H1 (cell line): ENCODE measurements around the gene TMEM54. TPM values are rescaled to one million over a fixed set of nuclear protein-coding genes. Genes with fewer than 3 reads are reported as not detected.

Experiments used
- CHD2 ChIP-seq: IDR thresholded peaks from 2 replicates; pipeline ENCODE4 v1.6.1; 2012; ENCODE audit warnings: low read length, improper control_type of control experiment
- GABPA ChIP-seq: IDR thresholded peaks from 2 replicates; pipeline ENCODE4 v1.6.1; 2011; ENCODE audit warnings: mild to moderate bottlenecking, low read length, moderate library complexity, borderline replicate concordance; ENCODE audit not compliant: insufficient read depth
- NANOG ChIP-seq: IDR thresholded peaks from 2 replicates; pipeline ENCODE4 v1.6.1; 2011; ENCODE audit warnings: low read length, low read depth, mild to moderate bottlenecking, inconsistent platforms; ENCODE audit not compliant: insufficient read depth, poor library complexity, severe bottlenecking
- NRF1 ChIP-seq: IDR thresholded peaks from 2 replicates; pipeline ENCODE4 v1.6.1; 2011; ENCODE audit warnings: mild to moderate bottlenecking, low read depth, low read length, improper control_type of control experiment
- POLR2AphosphoS5 ChIP-seq: IDR thresholded peaks from 2 replicates; pipeline ENCODE4 v1.6.1; 2011; ENCODE audit warnings: low read depth, low read length
- SAP30 ChIP-seq: fragments of 300-600 bp; sonication (generic); IDR thresholded peaks from 2 replicates; pipeline ENCODE4 v1.7.1; 2012; ENCODE audit warnings: low read length, moderate library complexity, mild to moderate bottlenecking, inconsistent platforms; ENCODE audit not compliant: insufficient read depth, insufficient replicate concordance
- TAF1 ChIP-seq: IDR thresholded peaks from 2 replicates; pipeline ENCODE4 v1.6.1; 2011; ENCODE audit warnings: mild to moderate bottlenecking, low read depth, low read length
- TAF7 ChIP-seq: optimal IDR thresholded peaks from 2 replicates; pipeline ENCODE3; 2011; ENCODE audit warnings: low read depth, mild to moderate bottlenecking, inconsistent platforms, low read length, moderate library complexity, borderline replicate concordance
- polyA plus RNA-seq, 7 experiments: library from polyadenylated mRNA; depleted of rRNA in 3 of 7; stranded (reverse) in 5 of 7; unstranded in 2 of 7; fragments of >200 nt in 5 of 7; fragments of 200-250 nt in 2 of 7; gene quantifications; 1 replicate in 5 of 7; 2 replicates in 1 of 7; 4 replicates in 1 of 7; pipeline versions ENCODE4 v1.2.1 to v1.2.3, GENCODE V29; 2011 to 2013; ENCODE audit warnings: missing spikeins in 2 of 7, mixed read lengths in 2 of 7
- total RNA-seq: library from RNA; stranded (reverse); fragmentation: NEBNext Ultra II Directional; extraction: Animal tissue kit (Norgen Biotek cat#: 25700); gene quantifications from 2 replicates; pipeline ENCODE4 v1.2.1, GENCODE V29; 2021
- TF ChIP-seq, protein P1 (sequence below): fragments of 300-600 bp; sonication (generic); IDR thresholded peaks from 2 replicates; pipeline ENCODE4 v1.7.1; 2012; ENCODE audit warnings: low read length, moderate library complexity, mild to moderate bottlenecking, inconsistent platforms; ENCODE audit not compliant: insufficient replicate concordance

Gene TMEM54
- total and polyA plus RNA-seq, 2 of the 8 experiments (the other 6 are each of a cell fraction or from before 2014, with no cell fraction given): 9.5 to 58.7 TPM

DNA sequence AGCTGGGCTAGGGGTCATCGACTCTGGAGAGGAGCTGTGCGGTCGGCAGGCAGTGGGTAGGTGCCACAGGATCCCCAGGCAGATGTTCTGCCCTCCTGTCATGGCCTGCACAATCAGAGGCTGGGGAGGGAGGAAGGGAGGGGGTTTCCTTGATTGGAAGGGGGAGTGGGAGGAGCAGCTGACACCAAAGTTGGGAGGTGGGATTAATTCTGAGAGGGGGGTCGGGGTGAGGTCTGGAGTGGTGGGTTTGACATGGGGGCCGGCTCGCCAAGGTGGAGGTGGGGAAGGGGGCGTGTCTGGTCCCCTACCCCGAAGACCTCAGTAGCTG, 15.5 kb downstream of the TMEM54 start (continued):
- TF ChIP-seq, protein P1, sequence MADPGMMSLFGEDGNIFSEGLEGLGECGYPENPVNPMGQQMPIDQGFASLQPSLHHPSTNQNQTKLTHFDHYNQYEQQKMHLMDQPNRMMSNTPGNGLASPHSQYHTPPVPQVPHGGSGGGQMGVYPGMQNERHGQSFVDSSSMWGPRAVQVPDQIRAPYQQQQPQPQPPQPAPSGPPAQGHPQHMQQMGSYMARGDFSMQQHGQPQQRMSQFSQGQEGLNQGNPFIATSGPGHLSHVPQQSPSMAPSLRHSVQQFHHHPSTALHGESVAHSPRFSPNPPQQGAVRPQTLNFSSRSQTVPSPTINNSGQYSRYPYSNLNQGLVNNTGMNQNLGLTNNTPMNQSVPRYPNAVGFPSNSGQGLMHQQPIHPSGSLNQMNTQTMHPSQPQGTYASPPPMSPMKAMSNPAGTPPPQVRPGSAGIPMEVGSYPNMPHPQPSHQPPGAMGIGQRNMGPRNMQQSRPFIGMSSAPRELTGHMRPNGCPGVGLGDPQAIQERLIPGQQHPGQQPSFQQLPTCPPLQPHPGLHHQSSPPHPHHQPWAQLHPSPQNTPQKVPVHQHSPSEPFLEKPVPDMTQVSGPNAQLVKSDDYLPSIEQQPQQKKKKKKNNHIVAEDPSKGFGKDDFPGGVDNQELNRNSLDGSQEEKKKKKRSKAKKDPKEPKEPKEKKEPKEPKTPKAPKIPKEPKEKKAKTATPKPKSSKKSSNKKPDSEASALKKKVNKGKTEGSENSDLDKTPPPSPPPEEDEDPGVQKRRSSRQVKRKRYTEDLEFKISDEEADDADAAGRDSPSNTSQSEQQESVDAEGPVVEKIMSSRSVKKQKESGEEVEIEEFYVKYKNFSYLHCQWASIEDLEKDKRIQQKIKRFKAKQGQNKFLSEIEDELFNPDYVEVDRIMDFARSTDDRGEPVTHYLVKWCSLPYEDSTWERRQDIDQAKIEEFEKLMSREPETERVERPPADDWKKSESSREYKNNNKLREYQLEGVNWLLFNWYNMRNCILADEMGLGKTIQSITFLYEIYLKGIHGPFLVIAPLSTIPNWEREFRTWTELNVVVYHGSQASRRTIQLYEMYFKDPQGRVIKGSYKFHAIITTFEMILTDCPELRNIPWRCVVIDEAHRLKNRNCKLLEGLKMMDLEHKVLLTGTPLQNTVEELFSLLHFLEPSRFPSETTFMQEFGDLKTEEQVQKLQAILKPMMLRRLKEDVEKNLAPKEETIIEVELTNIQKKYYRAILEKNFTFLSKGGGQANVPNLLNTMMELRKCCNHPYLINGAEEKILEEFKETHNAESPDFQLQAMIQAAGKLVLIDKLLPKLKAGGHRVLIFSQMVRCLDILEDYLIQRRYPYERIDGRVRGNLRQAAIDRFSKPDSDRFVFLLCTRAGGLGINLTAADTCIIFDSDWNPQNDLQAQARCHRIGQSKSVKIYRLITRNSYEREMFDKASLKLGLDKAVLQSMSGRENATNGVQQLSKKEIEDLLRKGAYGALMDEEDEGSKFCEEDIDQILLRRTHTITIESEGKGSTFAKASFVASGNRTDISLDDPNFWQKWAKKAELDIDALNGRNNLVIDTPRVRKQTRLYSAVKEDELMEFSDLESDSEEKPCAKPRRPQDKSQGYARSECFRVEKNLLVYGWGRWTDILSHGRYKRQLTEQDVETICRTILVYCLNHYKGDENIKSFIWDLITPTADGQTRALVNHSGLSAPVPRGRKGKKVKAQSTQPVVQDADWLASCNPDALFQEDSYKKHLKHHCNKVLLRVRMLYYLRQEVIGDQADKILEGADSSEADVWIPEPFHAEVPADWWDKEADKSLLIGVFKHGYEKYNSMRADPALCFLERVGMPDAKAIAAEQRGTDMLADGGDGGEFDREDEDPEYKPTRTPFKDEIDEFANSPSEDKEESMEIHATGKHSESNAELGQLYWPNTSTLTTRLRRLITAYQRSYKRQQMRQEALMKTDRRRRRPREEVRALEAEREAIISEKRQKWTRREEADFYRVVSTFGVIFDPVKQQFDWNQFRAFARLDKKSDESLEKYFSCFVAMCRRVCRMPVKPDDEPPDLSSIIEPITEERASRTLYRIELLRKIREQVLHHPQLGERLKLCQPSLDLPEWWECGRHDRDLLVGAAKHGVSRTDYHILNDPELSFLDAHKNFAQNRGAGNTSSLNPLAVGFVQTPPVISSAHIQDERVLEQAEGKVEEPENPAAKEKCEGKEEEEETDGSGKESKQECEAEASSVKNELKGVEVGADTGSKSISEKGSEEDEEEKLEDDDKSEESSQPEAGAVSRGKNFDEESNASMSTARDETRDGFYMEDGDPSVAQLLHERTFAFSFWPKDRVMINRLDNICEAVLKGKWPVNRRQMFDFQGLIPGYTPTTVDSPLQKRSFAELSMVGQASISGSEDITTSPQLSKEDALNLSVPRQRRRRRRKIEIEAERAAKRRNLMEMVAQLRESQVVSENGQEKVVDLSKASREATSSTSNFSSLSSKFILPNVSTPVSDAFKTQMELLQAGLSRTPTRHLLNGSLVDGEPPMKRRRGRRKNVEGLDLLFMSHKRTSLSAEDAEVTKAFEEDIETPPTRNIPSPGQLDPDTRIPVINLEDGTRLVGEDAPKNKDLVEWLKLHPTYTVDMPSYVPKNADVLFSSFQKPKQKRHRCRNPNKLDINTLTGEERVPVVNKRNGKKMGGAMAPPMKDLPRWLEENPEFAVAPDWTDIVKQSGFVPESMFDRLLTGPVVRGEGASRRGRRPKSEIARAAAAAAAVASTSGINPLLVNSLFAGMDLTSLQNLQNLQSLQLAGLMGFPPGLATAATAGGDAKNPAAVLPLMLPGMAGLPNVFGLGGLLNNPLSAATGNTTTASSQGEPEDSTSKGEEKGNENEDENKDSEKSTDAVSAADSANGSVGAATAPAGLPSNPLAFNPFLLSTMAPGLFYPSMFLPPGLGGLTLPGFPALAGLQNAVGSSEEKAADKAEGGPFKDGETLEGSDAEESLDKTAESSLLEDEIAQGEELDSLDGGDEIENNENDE: no peak
- TF ChIP-seq SAP30: no peak
- TF ChIP-seq NRF1: no peak
- no peak for TF ChIP-seq NANOG
- no peak for TF ChIP-seq POLR2AphosphoS5
- no peak for TF ChIP-seq TAF1
- no peak for TF ChIP-seq GABPA
- TF ChIP-seq TAF7: no peak
- no peak for TF ChIP-seq CHD2
